Suppressor macrophage treated with lipopolysaccharide for 1 hour (primary cell): ENCODE results near the gene CNP.
A peak's percentile ranks its signal among the peaks of the same experiment; 100 is the strongest.
"Not testable (repeated sequence)": the region's sequence is repeated elsewhere in the genome, so short reads cannot be mapped to it uniquely, and the experiment has no call there.

Experiments used
- DNase-seq, 3 donors: peaks; one replicate each; pipeline ENCODE4 v3.0.0-alpha.2; 2020 to 2022

CNP gene

GRCh38 chr17:41966463-41967140, at the start of gene CNP:
CNP (plus strand) TSS chr17:41966795; CDS start chr17:41966885, 90 bp downstream.
- peak; percentile 97 to 99 (median 98) for DNase-seq

DNA sequence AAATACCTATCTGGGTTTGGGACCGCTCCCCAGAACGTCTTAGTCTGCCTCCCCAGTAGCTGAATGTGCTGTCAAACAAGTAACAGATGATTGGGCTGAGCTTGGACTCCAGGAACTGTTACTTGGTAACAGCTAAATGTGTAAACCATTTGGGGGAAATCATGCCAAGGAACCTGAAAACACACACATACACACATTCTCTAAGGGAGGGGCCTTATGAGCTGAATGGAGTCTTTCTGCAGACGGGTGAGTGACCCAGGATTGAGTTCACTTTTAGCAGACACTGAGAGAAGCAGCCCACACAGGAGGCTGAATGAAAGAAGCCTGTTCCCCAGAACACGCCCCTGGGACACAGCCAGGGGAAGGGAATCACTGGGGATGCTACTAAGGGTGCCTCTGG, 49.4 kb upstream of the CNP start:
- peak in 1 of 3 donors; percentile 22 for DNase-seq

- no peak for DNase-seq
These were observed 48.8 kb upstream of the CNP start for GRCh38 chr17:41917679-41918313.

GRCh38 chr17:41918314-41919164, 48.1 kb upstream of the CNP start, which contains the start of gene ACLY:
ACLY (minus strand) TSS chr17:41918951; CDS start chr17:41913873, 5,078 bp downstream.
- DNase-seq: peak; percentile 98 to 99 (median 99)

- peak; percentile 46 to 70 (median 46) for DNase-seq
These were observed 47.3 kb upstream of the CNP start for GRCh38 chr17:41919165-41919817.

DNA sequence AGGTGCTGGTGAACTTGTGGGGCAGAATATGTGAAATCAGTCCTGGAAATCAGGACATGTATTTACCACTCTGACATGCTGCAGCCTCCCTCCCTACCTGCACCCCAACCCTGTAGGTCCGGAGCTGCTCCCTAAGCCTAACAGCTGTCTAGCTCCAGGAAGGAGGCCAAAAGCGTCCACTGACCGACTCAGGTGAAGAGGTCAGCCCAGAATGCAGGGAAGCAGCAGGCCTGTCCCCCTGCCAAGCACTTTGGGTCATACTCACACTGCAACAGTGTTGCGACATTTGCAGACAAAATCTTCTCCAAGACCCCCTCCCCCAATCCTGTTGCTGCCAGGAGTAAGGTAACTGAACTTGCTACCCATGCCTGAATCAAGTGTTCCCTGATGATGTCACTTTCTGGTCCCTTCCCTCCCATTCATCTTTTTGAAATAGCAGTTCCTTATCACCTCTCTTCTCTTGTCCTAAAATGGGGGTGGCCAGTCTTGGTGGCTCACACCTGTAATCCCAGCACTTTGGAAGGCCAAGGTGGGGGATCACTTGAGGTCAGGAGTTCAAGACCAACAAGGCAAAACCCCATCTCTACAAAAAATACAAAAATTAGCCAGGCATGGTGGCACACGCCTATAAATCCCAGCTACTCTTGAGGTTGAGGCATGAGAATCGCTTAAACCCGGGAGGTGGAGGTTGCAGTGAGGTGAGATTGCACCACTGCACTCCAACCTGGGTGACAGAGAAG, 46.6 kb upstream of the CNP start:
- no peak for DNase-seq

DNA sequence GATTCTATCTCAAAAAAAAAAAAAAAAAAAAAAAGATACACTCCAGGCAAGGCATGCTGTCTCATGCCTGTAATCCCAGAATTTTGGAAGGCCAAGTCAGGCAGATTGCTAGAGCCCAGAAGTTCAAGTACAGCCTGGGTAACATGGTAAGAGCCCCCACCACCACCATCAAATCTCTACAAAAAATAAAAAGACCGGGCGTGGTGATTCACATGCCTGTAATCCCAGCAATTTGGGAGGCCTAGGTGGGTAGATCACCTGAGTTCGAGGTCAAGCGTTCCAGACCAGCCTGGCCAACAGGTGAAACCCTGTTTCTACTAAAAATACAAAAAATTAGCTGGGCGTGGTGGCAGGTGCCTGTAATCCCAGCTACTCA, 46.0 kb upstream of the CNP start:
- no peak for DNase-seq

- no peak for DNase-seq
These were observed 40.5 kb upstream of the CNP start for GRCh38 chr17:41925991-41926590.

GRCh38 chr17:41928693-41929251, 37.8 kb upstream of the CNP start:
- DNase-seq: no peak

GRCh38 chr17:41930009-41930832, 36.4 kb upstream of the CNP start, which contains the start of gene ODAD4:
ODAD4 (plus strand) TSS chr17:41930617; CDS start chr17:41930724, 107 bp downstream.
- DNase-seq: peak; percentile 98 to 99 (median 99)

DNA sequence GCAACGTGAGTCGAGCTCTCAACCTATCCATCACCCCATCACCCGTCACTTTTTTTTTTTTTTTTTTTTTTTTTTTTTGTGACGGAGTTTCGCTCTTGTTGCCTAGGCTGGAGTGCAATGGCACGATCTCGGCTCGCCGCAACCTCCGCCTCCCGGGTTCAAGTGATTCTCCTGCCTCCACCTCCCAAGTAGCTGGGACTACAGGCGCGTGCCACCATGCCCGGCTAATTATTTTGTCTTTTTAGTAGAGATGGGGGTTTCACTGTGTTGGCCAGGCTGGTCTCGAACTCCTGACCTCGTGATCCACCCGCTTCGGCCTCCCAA, 35.8 kb upstream of the CNP start:
- DNase-seq: not testable (repeated sequence)

DNA sequence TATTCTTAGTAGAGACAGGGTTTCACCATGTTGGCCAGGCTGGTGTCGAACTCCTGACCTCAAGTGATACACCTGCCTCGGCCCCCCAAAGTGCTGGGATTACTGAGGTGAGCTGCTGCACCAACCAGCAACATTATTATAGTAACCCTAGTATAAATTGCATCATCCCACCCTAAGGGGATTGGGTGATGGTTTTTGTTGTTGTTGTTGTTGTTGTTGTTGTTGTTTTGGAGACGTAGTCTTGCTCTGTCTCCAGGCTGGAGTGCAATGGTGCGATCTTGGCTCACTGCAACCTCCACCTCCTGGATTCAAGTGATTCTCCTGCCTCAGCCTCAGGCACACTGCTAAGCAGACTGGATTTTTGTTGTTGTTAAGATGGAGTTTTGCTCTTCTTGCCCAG, 34.9 kb upstream of the CNP start:
- DNase-seq: not testable (repeated sequence)

DNA sequence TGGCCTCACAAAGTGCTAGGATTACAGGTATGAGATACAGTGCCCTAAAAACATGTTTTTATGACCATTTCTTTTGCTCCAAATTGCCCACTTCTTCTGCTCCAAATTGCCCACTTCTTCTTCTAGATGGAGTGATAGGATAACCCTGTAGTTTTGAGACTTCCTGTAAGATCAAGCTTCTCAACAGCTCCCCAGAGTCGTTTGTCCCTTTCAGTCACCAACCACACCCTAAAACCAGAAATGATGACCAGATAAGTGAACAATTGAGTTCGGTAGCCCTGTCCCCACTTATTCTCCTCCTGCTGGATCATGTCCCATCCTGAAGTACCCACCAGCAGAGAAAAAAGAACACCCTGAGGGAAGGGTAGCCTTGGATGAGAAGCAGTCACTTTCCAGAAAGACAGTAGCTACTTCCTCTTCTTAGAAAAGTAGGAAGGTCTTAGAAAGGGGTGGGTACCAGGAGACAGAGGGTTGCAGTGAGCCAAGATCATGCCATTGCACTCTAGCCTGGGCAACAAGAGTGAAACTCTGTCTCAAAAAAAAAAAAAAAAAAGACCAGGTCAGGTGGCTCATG, 33.7 kb upstream of the CNP start:
- peak; percentile 62 to 68 (median 63) for DNase-seq

GRCh38 chr17:41935641-41936040, 31.0 kb upstream of the CNP start:
- no peak for DNase-seq

DNA sequence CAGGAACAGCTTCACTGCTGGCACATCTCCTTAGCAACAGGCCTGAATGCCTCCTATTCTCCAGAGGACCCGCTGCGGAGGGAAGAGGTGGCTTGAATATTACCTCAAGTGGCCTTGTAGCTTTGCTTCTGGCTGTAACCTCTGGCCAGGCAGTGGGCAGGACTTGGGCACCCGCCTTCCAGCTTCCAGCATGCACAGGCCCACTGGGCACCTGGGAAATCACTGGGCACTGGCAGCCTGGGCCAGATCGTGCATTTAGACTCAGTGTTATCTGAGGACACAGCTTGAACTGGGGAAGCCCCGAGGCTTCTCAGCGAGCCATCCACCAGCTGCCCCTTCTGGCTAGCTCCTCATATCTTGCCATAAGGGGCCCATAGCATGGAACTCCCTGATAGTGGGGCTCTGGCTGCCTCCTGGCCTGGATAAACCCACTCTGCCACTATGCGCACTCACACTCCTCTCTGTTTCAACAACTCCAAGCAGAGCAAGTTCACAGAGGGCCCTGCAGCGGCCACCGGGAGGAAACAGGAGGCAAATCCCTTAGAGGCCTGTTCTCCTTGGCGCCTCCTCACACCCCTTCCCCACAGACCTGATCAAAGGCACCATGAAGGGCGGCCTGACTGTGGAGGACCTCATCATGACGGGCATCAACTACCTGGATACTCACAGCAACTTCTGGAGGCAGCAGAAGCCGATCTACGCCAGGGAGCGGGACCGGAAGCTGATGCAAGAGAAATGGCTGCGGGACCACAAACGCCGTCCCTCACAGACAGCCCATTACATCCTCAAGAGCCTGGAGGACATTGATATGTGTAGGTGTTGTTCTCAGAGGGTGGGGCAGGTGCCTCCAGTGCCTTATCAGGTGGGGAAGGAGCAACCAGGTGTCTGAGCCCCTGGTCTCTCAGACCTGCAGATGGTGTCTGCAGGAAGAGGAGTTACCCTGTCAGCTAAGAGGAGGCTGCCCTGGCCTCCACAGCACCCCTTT, 28.3 kb upstream of the CNP start:
- DNase-seq: no peak

GRCh38 chr17:41939044-41939692, 27.4 kb upstream of the CNP start:
- DNase-seq: no peak

GRCh38 chr17:41939693-41940090, 26.9 kb upstream of the CNP start:
- DNase-seq: no peak

DNA sequence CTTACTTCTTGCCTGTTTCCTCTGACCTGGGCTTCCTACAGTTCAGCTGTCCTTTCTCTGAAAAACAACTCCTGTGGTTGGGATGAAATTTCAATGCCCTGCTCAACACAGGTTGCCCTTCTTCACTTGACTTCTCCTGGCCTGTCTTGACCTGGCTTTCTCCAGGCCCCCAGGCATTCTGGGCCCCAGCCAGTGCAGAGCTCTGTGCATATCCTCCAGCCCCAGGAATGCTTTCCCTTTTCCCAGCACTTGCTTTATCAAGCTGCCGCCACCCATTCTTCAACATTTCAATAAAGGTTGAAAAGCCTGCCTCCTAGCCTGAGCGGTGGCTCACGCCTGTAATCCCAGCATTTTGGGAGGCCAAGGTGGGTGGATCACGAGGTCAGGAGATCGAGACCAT, 25.4 kb upstream of the CNP start:
- DNase-seq: no peak
